Activated CD8-positive, alpha-beta memory T cell treated with anti-CD3 and anti-CD28 coated beads, Interleukin-2, amount 50 U/mL, for 48 hours (primary cell): Measurements from ENCODE around the gene PRLR.
"Not testable (repeated sequence)": the region's sequence is repeated elsewhere in the genome, so short reads cannot be mapped to it uniquely, and the experiment has no call there.

ENCODE experiments used
- DNase-seq: peaks from one replicate; pipeline ENCODE4 v3.0.0-alpha.2; 2020

Gene PRLR

DNA sequence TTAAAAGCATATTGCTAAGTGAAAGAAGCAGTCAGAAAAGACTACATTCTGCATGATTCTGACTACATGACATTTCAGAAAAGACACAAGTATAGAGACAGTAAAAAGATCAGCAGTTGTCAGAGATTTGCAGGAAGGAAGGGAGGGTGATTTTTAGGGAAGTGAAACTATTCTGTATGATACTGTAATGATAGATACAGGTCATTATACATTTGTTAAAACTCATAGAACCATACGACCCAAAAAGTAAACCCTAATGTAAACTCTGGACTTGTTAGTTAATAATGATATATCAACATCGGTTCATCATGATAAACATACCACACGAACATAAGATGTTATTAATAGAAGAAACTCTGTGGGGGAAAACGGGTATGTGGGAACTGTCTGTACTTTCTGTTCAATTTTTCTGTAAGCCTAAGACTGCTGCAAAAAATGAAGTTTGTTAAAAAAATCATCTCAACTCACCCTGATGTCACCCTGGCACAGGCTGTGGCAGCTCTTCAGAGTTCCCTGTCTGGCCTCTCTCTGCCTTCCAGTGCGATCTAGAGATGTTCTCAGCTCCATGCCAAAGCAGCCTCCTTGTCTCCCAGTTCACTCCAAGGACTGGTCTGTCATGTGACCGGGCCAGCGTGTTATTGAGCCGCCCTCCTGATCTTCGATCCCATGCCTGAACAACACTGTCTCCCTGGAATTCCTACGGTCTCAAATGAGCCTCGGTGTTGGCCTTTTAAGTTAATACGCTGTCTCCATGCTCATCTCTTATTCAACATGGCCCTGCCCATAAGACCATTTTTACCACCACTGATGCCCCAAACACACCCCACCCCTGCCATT is 35.4 kb downstream of the PRLR start:
- DNase-seq, result no peak

DNA sequence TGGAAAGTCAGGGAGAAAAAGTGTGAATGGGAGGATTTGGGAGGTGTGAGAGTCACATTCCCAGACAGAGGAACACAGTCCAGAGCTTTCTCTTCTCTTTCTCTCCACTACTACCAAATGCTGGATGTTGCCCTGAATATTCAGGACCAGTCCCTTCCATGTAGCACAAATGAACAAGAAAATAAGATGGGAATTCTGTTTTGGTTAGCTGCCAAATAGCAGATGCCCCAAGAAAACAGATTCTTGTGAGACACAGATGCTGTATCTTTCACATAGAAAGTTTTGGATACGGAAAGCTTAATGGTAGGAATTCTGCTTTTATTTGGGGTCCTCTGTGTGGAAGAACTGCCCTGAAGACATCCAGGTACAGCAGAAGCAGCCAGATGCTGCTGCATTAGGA is 37.8 kb downstream of the PRLR start:
- DNase-seq, result no peak

DNA sequence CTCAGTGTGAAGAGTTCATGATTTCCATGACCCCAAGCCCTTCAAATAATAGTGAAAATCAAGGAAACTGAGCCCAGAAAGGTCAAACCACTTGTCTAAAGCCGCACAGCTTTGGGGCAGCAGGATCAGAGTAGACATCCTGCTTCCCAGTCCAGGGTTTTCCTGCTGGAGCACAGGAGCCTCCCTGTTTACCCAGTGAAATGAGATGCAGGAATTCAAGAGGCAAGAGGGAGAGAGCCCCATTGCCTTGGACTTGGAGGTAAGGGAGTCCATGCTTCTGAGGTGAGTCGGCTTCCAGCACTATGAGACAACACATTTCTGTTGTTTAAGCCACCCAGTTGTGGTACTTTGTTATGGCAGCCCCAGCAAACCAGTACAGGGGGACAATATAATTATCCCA is 40.5 kb downstream of the PRLR start:
- not testable (repeated sequence) for DNase-seq

DNA sequence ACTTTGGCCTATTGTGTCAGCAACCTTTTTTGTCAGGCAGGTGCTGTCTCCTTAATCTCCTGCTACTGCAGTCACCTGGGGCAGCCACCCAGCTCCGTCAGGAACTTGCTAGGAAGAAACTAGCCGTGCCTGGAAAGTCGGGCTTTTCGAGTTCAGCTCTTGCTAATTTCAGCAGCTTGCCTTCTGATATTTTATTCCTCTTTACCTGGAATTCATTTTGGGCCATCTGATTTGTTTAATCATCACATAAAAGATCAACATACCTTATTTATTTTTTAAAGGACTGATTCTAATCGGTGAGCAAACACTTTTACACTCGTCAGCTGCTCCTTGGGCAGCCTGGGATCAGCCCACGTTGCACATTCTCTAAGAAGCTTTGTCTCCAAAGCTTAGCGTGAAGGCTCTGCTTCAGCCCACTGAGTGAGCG is 42.2 kb downstream of the PRLR start:
- DNase-seq, result no peak

DNA sequence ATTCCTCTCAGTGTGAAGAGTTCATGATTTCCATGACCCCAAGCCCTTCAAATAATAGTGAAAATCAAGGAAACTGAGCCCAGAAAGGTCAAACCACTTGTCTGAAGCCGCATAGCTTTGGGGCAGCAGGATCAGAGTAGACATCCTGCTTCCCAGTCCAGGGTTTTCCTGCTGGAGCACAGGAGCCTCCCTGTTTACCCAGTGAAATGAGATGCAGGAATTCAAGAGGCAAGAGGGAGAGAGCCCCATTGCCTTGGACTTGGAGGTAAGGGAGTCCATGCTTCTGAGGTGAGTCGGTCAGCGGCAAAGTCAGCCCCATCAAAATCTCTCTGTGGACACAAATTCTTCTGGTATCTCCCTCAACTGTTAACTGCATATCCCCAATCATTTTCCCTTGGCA is 42.7 kb downstream of the PRLR start:
- DNase-seq, result not testable (repeated sequence)

DNA sequence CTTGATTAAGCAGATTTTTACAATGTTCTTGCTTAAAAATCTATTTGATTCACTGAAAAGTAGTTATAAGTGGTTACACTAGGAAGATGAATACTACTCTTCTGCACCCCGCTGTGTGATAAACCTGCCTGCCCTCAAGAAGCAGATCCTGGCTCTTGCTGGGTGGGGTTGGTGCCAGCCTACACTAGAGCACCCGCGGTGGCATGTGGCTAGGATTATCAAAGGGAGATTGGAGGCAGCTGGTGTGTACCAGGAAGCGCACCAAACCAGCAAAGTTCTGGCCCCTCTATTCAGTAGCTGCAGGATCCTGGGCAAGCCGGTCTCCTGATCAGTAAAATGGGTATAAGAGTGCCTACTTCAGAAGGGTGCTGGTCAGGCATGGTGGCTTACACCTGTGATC is 43.5 kb downstream of the PRLR start:
- no peak for DNase-seq

DNA sequence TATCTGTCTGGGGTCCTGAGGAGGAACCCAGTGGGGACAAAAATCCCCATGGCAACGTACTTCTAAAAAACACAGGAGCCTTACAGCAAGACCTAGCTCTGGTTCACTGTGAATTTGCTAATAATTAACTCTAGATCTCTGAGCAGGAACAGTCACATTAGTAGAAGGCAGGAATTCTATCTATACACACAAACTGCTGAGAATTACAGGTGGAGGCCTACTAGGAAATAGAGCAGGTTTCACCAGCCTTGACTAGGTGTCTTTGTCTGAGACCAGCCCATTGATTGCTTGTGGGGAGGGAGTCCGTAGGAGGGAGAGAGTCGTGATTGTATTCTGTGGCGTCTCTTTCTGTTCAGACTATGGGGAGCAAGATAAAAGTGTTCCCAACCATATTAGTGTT is 44.8 kb downstream of the PRLR start:
- no peak for DNase-seq

DNA sequence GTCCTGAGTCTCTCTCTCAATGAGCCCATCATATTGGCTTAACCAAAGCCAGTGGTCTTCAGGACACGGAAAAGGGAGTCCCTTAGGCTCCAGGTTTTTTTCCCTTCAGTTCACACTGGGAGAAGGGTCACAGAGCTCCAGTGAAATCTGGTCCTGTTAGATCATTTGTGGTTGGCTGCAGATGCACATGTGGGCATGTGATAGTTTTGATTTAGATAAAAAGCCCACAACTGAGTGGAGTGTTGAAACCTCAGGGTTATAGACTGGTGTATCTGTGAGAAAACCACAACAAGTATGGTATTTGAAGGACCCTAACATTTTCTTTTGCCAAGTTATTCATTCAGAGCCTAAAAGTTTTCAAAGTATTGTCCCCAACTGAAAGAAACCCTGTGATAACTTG is 46.7 kb downstream of the PRLR start:
- DNase-seq, result no peak

DNA sequence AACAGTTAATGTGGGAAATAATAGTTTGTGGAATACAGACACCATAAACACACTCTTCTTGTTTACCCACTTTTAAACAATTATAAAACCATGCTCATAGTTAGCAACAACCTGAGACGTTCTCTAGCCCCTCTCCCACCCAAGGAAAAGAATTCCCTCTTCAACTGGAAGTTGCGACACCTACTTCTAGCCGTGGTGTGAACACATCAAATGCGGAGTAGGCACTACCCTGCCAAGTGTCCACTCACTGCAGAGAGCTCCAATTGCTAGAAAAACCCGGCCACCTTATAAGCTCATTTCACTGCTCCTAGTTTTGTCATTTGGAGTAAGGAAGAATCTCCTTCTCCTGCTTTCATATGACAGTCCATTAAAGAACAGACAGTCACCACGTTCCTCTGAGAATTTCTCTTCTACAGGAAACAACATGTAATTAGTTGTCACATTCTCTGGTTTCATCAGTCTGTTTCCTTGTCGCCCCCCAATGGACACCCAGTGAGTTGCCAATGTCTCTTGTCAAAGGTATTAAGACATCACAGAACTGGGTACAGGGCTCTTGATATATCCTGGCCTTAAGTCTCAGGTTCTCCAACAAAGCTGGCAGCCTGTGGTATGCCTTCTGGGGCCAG is 47.3 kb downstream of the PRLR start:
- DNase-seq, result no peak

DNA sequence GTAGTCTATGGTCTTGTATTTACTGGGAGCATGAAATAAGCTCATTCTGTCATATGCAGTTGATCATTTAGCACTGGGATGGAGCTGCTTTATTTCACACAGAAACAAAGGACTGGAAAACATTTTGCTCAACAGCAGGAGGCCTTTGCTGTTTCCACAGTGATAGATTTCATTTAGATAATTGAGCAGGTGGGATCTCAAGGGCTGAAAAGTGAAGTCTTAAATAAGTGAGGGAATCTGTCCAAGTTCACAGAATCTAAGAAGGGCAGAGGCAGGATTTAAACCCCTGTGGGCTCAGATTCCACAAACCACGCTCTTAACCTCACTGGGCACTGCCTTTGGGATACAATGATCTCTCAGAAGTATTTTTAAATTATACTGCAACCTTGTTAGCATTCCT is 47.8 kb downstream of the PRLR start:
- DNase-seq, result no peak

DNA sequence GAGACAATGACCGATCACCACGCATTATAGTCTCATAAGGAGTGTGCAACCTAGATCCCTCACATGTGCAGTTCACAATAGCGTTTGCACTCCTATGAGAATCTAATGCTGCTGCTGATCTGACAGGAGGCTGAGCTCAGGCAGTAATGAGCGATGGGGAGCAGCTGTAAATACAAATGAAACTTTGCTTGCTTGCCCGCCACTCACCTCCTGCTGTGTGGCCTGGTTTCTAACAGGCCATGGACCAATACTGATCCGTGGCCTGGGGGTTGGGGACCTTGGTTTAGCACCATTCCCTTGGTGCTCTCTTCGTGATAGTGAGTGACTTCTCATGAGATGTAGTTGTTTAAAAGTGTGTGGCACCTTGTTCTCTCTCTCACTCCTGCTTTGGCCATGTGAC is 50.2 kb downstream of the PRLR start:
- no peak for DNase-seq

DNA sequence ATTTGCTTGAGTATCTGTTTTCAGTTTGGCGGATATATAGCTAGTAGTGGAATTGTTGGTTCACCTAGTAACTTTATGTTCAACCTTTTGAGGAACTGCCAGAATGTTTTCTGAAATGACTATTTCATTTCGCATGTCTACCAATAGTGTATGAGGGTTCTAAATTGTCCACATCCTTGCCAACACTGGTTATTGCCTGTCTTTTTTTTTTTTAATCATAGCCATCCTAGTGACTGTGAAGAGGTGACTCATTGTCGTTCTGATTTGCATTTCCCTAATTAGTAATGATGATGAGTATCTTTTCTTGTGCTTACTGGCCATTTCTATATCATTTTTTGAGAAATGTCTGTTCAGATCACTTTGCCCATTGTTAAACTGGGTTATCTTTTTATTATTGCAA is 52.5 kb downstream of the PRLR start:
- DNase-seq, result no peak

DNA sequence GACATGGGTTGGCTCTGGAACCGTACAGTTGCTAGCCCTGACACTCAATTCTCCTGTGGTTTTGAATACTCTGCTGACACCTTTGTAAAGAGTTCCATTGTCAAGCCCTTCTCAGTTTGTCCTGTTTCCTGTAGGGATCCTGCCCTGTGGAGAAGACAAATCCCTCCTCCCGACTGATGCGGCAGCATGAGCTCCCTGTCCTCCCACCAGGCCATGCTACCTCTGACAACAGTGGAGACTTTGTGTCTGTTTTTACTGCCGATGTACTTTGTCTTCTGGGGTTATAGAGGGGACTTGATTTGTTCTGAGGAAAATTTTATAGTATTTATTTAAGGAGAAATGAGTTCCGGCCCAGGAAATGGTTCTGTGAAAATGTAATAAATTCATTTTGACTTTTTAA is 57.8 kb downstream of the PRLR start:
- DNase-seq, result no peak

DNA sequence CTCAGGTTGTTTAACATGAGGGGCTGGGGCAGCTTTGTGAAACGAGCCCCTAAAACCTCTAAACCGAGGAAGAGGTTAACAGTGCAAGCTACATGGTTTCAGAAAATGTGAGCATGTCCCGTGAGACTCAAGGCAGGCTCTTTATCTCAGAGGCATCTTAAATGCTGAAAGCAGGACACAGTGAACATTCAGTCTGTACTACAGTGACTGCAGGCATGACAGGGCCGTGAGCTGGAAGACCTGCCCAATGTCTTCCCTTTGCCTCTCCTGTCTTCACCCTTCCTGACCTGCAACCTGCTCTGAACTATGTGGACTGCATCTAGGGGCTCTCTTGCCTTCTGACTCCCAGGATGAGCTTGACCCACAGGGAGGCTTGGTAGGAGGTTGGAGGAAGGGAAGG is 58.3 kb downstream of the PRLR start:
- no peak for DNase-seq

DNA sequence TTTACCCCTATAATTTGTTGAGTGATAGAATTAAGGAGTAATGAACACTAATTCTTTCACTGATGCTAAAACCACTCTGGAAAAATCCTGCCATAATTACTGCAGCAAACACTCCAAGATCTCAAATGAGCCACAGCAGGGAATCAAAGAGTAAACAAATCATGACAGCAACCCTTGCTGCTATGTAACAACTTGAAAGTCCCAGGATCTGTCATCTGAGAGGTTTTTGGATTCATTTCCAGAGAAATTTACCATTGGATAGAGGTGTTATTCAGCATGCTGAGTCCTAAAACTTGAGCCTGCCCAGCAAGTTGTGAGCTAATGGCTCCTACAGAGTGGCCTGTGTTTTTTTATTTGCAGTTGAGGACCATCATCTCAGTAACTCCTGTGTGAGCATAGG is 59.2 kb downstream of the PRLR start:
- no peak for DNase-seq

DNA sequence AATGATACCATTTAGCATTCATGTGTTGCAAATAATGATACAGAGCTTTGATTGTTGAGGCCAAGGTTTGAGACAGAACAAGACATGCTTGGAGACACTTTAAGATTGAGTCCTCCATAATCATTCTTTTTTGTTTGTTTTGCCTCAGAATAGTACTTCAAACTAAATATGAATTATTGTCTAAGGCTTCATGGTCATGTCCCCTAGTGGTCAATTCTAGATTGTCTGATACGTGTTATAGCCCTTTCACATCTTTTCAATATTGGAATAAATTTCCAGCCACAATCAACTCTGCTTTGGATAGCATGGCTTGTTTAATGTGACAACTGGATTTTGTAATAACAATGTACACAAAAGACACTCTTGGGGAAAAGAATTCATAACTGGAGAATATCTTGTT is 64.2 kb downstream of the PRLR start:
- DNase-seq, result no peak

DNA sequence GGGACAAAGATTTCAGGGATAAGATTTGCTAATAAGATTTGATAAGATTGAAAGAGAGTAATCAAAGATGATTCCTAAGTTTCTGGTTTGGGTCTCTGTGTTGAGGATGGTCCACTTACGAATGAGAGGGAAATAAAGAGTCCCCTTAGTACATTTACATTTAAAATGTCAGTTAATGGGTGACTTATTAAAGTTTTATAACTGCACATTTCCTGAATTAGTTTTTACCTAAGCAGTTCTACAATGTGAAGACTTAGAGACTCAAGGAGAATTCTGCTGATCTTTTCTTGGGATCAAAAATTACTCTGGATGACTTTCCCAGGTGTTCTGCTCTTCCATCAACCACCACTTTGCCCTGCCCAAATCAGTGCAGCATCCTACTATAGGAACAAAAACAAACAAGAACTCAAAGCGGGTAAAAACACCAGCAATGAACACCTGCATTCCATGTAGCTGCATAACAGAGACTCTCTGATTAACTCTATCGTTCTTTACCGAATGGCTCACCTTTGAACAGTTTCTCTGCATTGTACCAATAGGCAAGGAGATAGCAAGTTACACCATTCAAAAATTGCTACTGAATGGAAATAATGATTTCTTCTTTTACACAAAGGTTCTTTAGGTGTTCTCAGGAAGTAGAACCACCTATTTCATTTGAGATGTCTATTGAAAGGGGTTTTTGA is 65.3 kb downstream of the PRLR start:
- no peak for DNase-seq

DNA sequence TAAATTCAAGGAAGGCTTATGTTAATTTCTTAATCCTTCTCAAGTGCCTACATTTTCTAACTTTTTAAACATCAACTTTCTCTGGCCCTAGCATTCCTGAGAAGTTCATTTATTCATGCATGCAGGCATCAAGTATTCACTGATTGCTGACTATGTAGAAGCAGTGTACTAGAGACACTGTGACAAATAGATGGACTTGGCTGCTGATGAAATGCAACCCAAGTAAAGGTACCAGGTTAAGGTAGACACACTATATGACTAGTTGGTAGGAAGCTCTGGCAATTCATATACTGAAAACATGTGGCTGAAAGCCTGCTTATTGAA is 66.6 kb downstream of the PRLR start:
- DNase-seq, result no peak

DNA sequence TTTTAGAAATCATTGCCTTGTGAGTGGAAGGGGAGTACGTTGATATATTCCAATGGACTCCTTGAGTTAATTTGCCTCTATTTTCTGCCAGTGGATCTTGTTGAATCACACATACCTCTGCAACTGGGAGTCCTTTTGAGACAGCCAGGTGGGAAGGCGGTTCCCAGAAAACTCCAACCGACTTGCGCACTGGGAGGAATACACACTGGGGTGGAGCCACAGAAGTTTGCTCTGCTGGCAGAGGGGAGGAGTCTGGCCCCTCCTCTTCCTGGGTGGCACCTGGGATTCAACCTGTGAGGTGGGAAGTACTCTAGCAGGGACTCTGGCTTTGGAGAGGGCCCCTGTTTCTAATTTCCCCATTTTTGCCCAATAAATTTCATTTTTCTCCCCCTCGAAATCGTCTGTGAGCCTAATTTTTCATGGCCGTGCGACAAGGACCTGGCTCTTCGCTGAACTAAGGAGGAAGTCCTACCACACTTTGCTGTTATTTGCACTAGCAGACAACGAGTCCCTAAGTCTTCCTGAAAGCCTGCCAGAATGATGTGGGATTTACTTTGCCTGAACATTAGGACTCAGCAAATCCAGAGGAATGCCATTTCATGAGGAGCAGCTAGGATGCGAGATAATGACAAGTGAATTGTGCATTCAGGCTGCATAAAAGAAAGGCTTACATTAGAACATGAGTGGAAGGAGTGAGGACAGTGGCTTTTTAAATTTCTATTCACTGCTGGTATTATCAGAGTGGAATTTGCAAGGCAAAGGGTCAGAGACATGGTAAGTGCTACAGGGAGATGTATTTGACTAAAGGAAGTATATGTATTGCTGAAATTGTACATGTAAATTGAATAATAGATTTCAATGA is 67.2 kb downstream of the PRLR start:
- no peak for DNase-seq

DNA sequence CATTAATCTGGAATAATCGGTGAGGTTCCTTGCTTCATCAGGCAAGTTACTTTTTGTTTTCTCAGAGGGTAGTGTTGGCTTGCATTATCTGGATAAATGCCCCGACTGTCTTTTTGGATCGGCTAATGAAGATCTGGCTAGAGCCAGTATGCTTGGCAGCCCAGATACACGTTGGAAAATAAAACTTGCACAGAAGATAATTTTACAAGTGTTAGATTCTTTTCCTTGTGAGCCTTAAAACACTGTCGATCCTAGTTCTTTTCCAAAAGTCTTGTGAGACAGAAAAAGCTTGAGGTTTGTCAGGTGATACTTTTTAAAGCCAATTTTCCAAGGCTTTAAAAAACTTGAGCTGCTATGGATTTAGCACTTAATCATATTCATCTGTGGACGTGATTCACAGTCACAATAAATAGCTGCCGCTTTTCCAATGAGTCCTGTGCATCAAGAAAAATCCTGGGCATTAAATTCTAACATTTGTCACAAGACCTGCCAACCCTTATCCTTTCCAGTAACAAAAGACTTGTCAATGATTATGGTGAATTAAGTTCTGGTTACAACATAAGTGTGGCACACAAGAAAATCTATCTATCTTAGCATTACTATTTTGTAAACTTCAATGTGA is 68.5 kb downstream of the PRLR start:
- DNase-seq, result no peak

DNA sequence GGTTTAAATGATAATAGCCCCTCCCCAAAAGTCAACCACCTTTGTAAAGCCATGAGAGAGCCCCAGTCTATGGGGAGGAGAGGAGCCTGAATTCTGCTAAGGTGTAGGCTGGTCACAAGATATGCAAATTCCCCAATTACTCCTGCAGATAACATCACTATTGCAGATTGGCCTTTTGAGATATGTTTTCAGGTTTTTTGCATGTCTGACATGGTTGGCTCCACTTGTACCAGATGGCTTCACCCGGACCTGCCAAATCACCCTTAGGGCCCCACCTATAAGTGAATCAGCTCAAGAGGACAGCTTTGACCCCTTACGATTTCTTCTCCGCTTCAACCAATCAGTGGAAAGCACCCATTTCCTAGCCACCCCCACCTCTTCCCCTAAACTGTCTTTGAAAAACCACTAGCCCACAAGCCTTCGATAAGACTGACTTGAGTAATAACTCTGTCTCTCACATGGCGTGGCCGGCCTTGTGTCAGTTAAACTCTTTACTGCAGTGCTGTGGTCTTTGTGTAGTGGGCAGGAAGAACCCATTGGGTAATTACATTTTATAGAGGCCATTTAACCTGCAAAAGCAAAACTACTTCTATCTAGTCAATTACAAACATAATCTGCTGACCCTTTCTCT is 69.7 kb downstream of the PRLR start:
- no peak for DNase-seq

DNA sequence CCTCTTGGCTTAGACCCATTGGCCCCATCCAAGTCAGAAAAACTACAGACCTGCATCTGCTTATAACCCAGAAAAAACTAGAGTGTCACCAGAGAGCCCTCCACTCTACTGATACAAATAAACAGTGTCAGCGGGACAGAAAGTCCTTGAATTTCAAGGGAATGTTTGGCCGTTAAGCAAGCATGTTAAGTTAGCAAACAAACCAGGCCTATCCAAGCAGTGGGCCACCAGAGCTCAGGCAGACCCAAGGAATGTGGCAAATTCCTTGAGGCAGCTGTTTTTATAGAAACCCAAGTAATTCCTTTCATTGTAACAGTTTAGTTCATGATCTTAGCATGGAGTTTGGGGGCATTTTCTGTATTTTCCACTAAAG is 70.9 kb downstream of the PRLR start:
- no peak for DNase-seq
